IPS-NIHi11 (cell line): ENCODE results near the gene RNF213.

Source experiments
- DNase-seq: peaks from one replicate; pipeline ENCODE4 v3.0.0; 2012; ENCODE audit warnings: mixed read lengths, low spot score

RNF213 gene

DNA sequence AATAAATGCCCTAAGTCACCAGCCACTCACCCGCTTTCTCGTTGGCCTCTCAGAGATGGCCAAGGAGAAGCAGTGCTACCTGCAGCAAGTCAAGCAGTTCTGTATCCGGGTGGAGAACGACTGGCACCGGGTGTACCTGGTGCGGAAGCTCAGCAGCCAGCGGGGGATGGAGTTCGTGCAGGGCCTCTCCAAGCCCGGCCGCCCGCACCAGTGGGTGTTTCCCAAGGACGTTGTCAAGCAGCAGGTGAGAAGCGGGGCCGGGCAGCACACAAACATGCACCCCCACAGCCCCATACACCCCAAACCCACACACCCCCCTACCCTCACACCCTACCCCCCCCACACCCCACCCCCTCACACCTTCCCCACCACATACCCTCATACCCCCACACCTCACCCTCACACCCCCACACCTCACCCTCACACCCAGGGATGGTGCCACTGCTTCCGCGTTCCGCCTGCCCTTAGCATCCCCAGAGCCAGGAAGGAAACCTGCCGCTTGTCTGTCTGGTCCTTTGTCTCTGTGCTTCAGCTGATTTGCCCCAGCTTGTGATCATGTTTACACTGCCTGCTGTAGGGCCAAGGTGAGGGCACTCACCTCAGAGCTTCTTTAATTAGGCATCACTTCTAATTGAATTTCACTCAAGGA is 112.4 kb downstream of the RNF213 start:
- no peak for DNase-seq

DNA sequence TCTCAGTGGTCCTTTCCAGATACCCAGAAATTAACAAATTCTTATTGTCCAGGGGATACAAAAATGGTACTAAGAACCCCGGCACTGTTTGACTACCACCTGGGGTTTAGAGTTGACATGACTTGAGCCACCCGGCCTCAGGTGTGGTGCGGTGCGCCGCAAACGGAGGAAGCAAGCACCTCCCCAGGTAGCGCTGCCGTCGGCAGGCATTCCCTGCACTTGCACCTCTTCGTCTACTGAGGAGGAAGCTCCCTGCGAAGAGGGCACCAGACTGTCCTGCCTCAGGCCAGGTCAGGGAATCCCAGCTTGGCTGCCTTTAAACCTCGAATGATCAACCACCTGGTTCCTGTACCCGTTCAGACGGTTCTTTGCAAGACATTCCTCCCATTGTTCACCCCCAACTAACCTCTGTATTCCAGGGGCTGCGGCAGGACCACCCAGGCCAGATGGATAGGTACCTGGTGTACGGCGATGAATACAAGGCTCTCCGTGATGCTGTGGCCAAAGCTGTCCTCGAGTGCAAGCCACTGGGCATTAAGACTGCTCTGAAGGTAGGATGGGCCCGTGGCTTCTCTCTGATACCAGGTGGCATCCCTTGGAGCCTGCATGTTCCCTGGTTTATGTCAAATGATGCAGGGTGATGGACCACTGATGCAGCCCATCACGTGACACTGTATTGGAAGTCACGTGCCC is 113.5 kb downstream of the RNF213 start:
- no peak for DNase-seq

DNA sequence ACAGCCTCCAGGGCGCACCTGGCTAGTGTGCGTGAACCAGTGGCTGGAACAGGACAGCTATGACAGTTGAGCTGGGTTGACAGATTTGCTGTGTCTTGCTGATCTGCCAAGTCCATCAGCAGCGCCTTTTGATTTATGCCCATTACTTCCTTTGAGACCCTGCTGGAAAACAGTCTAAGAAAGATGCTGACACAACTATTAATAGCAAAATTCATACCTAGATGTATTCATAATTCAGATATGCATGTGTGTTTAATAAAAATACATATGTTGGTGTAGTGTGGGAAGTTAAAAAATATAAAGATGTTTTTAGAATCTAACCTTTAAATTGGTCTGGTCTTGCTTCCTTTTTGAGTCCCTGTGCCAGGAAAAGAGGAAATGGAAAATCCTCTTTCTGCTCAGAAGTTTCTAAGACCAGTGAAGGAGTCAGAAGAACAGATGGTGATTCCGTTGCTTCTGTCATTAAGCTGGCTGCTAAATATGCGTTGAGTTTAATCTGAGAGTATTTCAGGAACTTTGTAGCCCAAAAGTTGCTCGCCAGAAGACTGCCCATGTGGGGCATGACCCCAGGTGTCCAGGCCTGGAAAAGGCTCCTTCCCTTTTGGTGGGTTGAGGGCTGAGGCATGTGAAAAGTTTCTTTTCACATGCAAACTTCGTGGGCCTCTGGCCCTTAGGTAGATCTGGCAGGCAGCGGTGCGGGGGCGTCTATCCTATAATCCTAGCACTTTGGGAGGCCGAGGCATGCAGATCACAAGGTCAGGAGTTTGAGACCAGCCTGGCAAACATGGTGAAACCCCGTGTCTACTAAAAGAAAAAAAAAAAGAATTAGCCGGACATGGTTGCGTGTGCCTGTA is 114.3 kb downstream of the RNF213 start:
- DNase-seq = no peak

DNA sequence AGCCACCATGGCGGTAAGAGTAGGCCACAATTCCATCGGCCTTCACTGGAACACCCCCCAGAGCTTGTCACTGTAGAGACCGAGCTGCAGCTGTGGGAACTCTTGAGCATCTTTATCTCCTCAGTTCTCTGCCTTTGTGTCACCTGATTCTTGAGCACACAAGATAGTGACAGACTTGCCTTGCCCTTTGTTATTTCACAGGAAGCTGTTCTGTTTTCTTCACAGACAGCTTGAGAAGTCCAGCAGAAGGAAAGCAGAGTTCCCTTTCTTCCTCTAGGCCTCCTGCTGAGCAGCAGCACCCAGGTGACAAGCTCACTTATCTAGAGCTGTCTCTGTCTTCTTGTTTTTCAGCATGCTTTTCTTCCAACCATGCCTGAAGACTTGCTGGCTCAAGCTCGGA is 115.9 kb downstream of the RNF213 start:
- DNase-seq = no peak

DNA sequence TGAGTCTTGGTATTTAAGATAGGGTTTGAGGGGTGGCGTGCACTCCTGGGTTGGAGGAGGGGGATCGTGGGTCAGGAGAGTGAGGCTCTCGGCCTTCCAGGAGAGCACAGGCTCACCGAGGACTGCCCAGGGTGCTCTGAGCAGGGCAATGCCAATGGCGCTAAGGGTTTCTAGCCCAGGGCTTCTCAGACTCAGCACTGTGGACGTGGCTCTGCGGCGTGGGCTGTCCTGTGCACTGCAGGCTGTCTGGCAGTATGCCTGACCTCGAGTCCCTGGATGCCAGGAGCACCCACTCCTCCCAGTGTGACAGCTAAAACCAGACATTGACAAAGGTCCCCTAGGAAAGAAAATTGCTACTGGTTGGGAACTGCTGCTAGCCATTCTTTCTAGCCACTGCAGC is 117.1 kb downstream of the RNF213 start:
- DNase-seq = no peak

DNA sequence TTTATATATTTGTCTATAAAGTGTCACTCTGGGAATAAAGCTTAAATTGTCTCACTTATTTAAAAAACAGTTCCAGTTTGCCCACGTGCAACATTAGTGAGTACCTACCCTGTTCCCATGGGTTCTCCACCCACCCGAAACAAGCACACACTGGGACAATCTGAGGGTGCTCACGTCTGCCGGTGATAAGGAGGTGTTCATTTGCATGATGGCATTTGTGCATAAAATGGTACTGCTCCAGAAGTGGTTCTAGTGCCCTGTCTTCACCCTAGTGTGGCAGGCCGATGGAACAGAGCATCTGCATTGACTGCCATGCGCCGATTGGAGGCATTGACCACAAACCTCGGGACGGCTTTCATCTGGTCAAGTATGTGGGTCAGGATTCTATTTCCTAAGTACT is 118.7 kb downstream of the RNF213 start:
- no peak for DNase-seq

DNA sequence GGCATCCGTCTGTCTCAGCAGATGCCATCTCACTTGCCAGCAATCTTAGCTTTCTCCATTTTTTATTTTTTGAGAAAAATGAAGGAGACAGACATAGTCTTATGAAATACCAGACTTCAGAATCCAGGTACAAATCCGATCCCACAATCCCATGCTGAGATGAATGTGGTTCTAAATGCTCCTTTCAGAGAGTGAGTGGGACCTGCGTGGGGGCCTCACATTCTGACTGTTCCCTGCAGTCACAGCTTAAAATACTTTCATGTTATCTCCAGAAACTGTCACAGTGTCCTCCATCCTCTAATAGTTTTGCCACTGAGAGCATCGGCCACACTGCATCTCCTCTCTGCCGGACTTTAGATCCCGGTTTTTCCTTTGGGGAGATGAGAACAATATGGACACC is 119.4 kb downstream of the RNF213 start:
- DNase-seq = no peak

DNA sequence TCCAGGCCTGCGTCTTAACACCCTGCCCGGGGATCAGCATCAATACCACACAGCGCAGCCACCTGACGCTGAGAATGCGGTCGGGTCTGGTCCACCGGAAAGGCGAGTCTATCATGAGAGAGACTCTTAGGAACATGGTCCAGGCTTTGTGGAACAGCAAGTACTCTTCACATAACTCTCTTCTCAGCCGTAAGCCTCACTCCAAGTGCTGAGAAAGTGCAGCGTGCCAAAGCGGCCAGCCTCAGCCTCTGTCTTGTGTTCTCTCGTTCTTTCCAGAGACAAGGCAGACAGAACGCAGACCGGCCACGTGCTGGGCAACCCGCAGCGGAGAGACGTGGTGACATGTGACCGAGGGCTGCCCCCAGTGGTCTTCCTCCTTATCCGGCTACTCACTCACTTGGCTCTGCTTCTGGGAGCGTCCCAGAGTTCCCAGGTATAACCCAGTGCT is 119.9 kb downstream of the RNF213 start:
- no peak for DNase-seq

DNA sequence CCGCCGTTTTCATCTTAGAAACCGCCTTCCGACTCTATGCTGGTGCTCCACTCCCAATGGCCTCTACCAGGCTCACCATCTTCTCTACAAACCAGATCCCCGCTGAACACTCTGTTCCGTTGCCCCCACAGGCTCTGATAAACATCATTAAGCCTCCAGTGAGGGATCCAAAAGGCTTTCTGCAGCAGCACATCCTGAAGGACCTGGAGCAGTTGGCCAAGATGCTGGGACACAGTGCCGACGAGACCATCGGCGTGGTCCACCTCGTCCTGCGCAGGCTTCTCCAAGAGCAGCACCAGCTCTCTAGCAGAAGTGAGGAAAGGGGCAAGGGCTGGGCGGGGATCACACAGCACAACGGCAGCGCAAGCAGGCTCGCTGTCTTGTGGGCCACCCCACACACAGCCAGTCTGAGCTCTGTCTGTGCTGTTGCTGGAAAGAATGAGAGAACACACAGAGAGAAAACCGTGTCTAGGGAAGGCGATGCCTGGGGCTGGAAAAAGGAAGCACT is 120.8 kb downstream of the RNF213 start:
- no peak for DNase-seq

DNA sequence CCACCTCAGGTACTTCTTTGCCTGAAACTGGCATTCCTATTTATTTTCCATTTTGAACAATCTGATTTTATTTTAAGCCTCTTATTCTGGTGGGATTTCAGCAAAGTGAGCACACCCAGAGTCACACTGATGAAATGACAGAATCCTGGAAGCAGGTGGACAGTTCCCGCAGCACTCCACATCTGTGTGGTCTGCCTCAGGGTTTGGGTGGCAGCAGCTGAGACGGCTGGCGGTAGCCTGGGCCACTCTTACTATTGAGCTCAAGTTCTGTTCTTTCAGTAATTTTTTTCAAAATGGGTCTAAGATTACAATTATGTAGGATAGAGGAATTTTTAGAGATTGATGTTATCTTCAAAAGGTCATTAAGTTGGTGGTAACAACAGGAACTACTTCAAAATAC is 121.8 kb downstream of the RNF213 start:
- DNase-seq = no peak

DNA sequence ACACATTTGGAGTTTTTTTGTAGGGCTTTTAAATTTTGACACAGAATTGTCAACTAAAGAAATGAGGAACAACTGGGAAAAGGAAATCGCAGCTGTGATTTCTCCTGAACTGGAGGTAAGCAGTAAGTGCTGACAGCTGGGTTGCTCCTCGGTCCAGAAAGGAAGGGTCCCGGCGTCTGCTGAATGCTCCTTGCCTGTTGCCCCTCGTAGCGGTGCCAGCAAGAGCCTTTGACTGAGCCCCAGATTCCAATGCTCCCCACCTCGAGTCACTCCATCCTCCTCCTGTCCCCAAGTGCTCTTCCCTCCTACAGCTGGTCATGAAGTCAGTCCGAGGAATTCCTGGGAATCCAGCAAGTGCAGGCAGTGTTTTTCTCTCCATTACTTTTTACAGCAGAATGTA is 122.3 kb downstream of the RNF213 start:
- DNase-seq = no peak

DNA sequence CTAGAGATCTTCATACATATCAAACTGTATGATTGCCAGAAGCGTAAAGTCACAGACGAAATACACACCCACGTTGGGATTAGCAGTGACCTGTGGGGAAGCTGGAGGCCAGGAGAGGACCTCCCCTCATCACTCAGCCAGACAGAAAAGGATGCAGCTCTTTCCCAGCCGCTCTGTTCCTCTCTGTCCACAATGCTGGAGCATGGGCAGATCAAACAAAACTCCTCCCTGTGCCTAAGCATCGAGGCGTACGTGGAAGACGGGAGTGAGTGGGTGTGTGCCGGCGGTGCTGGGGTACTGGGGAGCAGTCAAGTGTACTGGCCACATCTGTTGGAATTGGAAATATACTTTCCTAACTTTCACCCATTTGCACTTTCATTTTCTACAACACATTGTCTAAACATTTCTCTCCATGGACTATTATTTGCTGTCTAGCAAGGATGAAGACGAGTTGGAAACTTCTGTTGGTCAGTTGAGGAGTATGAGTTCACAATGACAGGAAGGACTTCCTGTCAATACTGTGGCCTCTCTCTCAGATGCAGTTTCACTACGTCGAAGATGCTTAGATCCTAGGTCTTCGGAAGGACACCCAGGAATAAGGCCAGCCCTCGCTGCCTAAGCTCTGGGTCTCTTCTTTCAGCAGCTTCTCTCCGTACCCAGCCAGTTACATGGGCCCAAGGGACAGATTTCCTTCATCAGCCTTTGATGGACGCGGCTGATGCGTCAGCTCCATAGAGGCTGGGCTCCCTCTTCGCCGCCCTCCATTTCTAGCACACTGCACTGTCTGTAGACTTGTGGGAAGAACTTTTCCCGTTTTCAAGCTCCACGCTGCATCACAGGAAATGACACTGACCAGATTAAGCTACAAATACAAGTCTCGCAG is 123.7 kb downstream of the RNF213 start:
- DNase-seq = no peak

DNA sequence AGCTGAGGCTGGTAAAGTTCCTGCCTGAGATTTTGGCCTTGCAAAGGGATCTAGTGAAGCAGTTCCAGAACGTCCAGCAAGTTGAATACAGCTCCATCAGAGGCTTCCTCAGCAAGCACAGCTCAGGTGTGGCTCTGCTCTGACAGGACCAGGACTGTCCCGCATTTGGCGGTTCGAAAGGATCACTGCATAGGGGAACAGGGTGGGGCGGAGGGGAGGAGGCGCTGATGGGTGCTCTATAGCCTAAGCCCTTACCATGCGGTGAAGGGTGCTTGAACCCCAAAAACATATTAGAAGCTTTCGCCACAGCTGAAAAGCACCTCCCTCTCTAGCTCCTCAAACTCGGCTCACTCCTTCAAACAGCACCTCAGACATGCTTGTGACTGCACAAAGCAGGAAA is 124.4 kb downstream of the RNF213 start:
- no peak for DNase-seq

DNA sequence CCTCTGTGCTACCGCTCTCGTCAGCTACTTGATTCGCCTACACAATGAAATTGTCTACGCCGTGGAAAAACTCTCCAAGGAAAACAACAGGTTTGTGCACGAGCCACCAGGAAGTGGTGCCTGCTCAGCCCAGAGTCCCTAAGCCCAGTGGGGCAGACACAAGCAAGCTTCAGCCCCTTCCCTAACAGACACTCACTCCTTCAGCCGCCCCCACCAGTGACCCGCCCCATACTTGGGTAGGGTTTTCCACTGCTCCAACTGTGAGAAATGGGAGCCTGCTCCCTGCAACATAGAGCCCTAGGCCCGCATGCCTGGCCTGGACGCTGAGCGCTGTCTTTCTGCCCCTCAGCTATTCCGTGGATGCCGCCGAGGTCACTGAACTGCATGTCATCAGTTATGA is 125.7 kb downstream of the RNF213 start:
- DNase-seq = no peak

DNA sequence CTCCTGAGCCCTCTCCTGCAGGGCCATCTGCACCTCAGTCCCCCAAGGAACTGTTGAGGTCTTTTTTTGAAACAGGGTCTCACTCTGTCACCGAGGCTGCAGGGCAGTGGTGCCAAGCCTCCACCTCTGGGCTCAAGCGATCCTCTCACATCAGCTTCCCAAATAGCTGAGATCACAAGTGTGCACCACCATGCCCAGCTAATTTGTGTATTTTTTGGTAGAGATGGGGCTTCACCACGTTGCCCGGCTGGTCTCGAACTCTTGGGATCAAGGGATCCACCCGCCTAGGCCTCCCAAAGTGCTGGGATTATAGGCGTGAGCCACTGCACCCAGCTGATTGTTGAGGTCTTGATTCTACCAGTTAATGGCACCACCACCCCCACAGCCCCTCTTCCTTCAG is 126.4 kb downstream of the RNF213 start:
- no peak for DNase-seq

DNA sequence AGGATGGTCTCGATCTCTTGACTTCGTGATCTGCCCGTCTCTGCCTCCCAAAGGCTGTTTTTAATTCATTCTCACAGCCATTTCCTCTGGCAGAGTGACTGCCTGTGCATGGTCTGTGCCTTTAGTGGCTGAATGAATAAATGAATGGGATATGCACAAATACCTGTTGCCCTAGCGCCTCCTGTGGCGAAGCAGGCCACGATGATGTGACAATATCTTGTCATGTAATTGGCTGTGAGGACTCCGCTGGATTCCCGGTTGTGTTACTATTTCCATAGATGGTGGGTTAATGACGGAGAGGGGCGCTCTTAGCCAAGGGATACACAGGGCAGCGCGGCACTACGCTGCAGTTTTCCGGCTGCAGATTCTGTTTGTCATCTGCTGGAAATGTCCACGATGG is 127.5 kb downstream of the RNF213 start:
- no peak for DNase-seq

DNA sequence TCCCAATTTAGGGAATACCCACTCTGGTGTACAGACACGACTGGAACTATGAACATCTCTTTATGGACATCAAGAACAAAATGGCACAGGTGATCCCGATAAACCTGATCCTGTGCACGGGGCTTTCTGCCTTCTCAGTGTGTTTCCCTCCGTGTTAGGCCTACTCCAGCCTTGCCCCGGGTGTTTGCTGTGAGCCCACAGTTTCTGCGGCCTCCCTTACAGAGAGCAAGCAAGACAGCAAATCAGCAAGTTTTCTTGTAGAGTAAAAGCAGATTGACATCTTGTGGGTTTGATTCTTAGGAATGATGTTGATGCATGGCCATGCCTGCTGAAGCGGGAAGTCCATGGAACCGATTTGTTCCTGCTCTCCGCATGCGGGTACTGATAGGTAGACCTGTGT is 127.9 kb downstream of the RNF213 start:
- no peak for DNase-seq

DNA sequence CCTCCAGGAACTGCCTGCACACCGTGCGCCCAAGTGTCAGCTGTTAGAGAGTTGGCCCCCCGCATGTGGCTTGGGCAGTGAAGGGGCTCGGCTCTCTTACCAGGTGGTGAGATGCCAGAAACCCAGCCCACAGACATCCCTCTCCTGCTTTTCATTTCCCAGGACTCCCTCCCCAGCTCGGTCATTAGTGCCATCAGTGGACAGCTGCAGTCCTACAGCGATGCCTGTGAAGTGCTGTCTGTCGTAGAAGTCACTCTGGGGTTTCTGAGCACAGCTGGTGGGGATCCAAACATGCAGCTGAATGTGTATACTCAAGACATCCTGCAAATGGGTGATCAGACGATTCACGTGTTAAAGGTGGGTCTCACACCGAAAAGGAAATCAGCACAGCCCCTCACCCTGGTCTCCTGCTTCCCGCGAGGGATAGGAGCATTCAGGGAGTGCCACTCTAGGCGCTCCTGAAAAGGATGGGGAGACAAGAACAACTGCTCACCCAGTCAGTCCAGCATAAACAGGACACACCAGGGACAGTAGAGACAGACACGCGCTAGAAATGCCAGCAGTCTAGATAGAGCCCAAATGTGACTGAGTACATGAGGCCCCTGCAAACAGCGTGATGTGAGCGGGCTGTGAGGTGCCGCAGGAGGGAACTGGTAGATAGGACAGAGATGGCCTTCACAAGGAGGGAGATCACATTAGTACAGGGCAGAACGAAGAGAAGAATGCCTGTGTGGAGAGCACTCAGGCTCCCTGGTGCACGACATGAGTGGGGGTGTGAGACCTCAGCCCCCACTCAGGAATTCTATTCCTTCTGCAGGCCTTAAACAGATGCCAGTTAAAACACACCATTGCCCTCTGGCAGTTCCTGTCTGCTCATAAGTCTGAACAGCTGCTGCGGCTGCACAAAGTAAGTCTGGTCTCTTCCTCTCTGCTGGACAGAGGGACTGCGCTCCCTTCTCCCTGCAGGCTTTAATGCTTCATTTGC is 128.7 kb downstream of the RNF213 start:
- DNase-seq = no peak

DNA sequence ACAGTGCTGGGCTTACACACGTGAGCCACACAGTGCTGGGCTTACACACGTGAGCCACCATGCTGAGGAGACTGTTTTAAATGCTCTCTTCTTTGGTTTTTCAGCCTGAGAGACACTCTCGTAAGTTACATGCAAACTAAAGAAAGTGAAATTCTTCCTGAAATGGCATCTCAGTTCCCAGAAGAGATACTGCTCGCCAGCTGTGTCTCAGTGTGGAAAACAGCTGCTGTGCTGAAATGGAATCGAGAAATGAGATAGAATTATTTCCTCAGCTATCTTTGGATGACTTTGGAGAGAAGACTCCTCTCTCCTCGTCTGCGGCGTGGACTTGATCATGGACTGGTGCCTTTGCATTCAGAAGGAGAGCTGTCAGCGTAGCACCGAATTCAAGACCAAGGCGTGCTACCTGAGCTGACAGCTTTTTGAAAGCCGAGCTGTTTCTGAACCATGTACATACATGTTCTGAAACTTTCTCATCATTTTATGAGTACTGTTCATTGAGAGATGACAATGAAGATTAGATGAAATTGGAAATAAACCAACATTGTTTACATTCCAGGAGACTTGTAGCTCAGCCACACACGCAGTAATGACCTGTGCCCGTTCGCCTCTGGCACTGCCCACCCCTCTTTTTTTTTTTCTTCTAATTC is 132.7 kb downstream of the RNF213 start:
- DNase-seq = no peak

DNA sequence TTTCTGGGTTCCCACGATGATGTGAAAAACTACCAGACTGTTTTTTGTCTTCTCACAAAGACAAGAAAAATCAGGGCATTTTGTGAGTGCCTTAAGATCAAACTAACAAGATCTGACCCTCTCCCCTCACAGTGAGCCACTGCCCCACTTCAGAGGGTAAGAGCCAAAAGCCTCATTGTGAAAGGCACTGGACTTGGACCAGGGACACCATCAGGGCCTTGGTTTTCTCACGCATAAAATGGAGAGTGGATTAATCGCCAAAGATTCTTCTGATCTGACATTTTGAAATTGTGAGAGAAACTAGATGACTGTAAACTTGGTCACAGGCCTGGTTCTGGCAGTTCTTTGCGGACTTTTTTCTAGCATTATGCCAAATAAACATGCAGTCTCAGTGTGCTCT is 133.3 kb downstream of the RNF213 start:
- no peak for DNase-seq
